Esophagus (tissue), 2 donors: ENCODE measurements around the gene KLF2. TPM values are rescaled to one million over a fixed set of nuclear protein-coding genes. Genes with fewer than 3 reads are reported as not detected.

Source experiments
- H3K27ac ChIP-seq, 2 donors: one replicate each; pipeline ENCODE4 v1.5.1; 2013; ENCODE audit warnings: low read depth in 2 of 2, mild to moderate bottlenecking in 2 of 2, inconsistent platforms in 1 of 2, low read length in 1 of 2, moderate library complexity in 1 of 2
- H3K27me3 ChIP-seq, 2 donors: one replicate each; pipeline ENCODE4 v1.6.1; 2013; ENCODE audit warnings: low read length in 2 of 2, control low read depth in 1 of 2, mild to moderate bottlenecking in 1 of 2; ENCODE audit not compliant: insufficient read depth in 2 of 2, control insufficient read depth in 1 of 2
- H3K36me3 ChIP-seq, 2 donors: one replicate each; pipeline ENCODE4 v1.6.1; 2013; ENCODE audit warnings: low read length in 1 of 2; ENCODE audit not compliant: control insufficient read depth in 2 of 2, insufficient read depth in 2 of 2
- H3K4me1 ChIP-seq, 2 donors: one replicate each; pipeline ENCODE4 v1.6.1; 2013; ENCODE audit warnings: low read length in 1 of 2; ENCODE audit not compliant: control insufficient read depth in 2 of 2, insufficient read depth in 2 of 2
- H3K4me3 ChIP-seq, 2 donors: one replicate each; pipeline ENCODE4 v1.5.1; 2013; ENCODE audit warnings: low read length in 2 of 2, mild to moderate bottlenecking in 2 of 2, low read depth in 1 of 2, moderate library complexity in 1 of 2
- H3K9me3 ChIP-seq, 2 donors: one replicate each; pipeline ENCODE4 v1.6.1; 2013; ENCODE audit warnings: mild to moderate bottlenecking in 2 of 2, low read depth in 1 of 2, low read length in 1 of 2, moderate library complexity in 1 of 2; ENCODE audit not compliant: control insufficient read depth in 2 of 2, insufficient read depth in 1 of 2
- WGBS, 2 donors: extraction: QIAGEN DNeasy Blood & Tissue Kit; methylation state at CpG; one replicate each; pipeline ENCODE4 v1.1.7; 2013; 5-methylcytosine and 5-hydroxymethylcytosine counted together
- polyA plus RNA-seq, 2 donors: library from polyadenylated mRNA; stranded (reverse); fragments of 200-250 nt; gene quantifications; one replicate each; pipeline ENCODE4 v1.2.3, GENCODE V29; 2013
- donor health status: healthy with polysubstance abuse.
- donor health status: Bipolar disorder and iron deficiency.

Gene KLF2
- polyA plus RNA-seq, 2 donors = 2.4 to 12.1 TPM

DNA sequence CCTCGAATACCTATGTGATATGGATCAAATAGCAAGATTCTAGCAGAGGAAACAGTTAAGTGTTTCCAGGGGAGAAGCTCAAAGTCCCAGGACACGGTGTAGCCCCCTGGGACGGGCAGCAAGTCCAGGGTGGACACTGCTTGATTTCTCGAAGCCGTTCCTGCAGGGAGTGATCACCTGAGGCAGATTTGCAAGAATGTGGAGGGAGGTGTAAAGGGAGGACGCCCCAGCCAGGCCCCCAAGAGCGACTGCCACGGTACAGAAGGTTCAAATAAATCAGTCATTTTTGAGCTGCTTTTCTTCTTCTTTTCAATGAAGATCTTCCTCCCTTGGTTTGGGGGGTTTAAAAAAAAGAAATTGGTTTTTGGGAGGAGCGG lies 41.4 kb downstream of the KLF2 start:
- H3K27me3 ChIP-seq = no peaks in the 10 kb centered on the region
- peaks cover under 1 to 11% of the 10 kb centered on the region in 2 donors for H3K4me1 ChIP-seq
- H3K4me3 ChIP-seq = no peak overlapping the region
- peaks cover 3 to 4% of the 10 kb centered on the region in 2 donors for H3K36me3 ChIP-seq
- WGBS, 2 donors = 69 to 79% methylated on average over 9 of the region's 9 CpGs
- no peaks in the 10 kb centered on the region for H3K9me3 ChIP-seq
- no peak overlapping the region for H3K27ac ChIP-seq

DNA sequence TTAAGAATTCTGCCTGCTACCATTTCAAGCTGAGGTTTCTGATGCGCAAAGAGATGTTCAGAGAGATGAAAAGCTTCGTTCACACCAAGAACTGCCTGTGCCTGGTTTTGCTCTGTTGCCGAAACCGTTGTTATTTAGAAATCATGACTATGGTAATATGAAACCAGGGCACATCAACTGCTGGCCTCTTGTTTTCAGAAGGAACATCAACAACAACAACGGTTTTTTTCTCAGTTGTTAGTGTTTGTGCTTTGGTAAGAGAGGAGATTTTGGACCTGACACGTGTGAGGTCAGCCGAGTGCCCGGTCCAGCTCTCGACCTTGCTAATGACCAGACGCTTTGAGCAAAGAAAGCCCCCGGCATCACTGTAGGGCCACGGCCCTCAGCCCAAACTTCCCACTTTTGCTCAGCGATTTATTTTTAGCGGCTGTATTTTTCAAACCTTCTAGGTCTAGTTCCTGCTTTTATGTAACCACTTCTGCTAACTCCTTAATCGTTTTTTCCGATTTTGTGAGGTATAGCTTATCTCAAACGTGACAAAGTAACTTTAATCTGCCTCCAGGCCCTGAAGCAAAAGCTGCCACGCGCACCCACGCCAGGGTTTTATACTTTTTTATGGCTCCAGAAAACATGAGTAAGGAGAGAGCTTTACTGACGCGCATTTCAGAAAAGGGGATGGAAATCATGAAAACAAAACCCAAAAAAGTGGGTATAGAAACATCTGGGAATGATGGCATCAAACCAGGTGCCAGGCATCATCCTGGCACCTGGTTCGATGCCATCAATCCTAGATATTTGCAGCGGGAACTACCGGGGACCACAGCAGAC lies 42.0 kb downstream of the KLF2 start:
- 68 to 71% methylated on average over 25 of the region's 25 CpGs for WGBS, 2 donors
- Histone ChIP-seq H3K4me3 (no peak overlapping the region), H3K27ac (no peak overlapping the region), H3K27me3 (no peaks in the 10 kb centered on the region), H3K9me3 (no peaks in the 10 kb centered on the region), H3K4me1 (peaks cover 2 to 13% of the 10 kb centered on the region in 2 donors), H3K36me3 (peaks cover 4 to 8% of the 10 kb centered on the region in 2 donors)

DNA sequence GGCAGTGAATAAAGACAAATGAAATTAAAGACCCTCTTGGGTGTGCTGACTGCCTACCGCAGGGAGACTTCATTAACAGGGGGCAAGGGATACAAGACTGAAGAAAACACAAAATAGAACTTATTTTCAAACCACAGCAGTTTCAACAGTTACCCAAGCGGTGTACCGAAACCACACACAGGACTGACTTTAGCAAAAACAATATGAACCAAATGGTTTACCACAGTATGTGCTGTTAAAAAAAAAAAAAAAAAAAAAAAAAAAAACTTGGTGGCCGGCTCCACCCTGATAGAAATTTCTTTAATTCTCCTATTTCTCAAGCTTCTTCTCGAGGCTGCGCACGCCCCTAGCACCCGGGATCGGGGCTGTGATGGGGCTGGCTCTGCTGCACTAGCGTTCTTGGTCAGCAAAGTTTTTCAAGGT lies 42.6 kb downstream of the KLF2 start:
- H3K4me3 ChIP-seq = no peak overlapping the region
- no peak overlapping the region for H3K27ac ChIP-seq
- no peaks in the 10 kb centered on the region for H3K9me3 ChIP-seq
- H3K27me3 ChIP-seq = no peaks in the 10 kb centered on the region
- WGBS, 2 donors = 74 to 76% methylated on average over 10 of the region's 10 CpGs
- peaks cover 2 to 15% of the 10 kb centered on the region in 2 donors for H3K4me1 ChIP-seq
- H3K36me3 ChIP-seq = peaks cover 4 to 10% of the 10 kb centered on the region in 2 donors

DNA sequence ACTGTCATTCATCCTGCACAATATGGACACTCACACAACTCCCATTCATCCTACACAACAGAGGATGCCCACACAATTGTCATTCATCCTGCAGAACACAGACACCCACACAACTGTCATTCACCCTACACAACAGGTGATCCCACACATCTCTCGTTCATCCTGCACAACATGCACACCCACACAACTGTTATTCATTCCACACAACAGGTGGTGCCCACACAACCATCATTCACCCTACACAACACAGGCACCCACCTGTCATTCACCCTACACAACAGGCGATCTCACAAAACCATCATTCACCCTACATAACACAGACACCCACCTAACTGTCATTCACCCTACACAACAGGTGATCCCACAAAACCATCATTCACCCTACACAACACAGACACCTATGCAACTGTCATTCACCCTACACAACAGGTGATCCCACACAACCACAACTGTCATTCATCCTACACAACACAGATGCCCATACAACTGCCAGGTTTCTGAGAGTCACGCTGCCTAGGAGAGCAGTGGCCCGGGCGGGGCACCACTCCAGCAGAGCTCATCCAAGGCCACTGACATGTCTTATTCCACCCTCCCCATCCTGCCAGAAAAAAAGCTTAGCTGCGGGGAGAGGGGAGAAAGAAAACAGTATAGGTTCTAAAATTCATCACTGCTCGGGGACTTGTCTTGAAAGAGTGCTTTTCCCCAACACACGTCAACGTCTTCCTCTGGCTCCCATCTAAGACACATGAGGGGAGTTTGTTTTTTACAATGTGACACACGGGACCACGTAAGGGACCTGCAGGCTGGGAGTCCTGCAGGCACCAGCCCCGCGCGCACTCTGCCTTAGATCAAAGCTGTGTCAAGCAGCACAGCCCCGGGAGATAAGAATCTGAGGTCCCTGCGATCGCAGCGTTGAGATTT lies 44.0 kb downstream of the KLF2 start:
- Histone ChIP-seq H3K36me3 (peaks cover 6 to 12% of the 10 kb centered on the region in 2 donors), H3K4me1 (peaks cover 2 to 13% of the 10 kb centered on the region in 2 donors), H3K27ac (no peak overlapping the region), H3K9me3 (no peaks in the 10 kb centered on the region), H3K27me3 (no peaks in the 10 kb centered on the region), H3K4me3 (no peak overlapping the region)
- WGBS, 2 donors = 70 to 73% methylated on average over 18 of the region's 18 CpGs

DNA sequence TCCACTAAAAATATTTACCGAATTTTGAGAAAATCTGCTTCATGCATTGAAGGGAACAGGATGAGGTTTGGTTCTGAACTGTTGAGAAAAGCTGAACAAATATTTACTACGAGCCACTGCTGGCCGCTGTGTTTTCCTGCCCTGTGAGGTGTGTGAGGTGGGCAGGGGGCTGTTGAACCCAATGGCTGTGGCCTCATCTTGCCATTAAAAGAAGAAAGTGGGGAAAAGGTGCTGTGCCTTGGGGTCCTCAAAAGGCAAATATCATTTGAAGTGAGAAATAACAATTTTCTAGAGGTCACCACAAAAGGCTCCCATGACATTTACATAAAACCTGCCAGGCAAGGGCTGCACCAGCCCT lies 44.7 kb downstream of the KLF2 start:
- Histone ChIP-seq H3K9me3 (no peaks in the 10 kb centered on the region), H3K27me3 (no peaks in the 10 kb centered on the region), H3K4me3 (no peak overlapping the region), H3K27ac (no peak overlapping the region), H3K36me3 (peaks cover 6 to 14% of the 10 kb centered on the region in 2 donors), H3K4me1 (peaks cover 2 to 13% of the 10 kb centered on the region in 2 donors)
- WGBS, 2 donors = 66 to 82% methylated on average over 3 of the region's 3 CpGs

DNA sequence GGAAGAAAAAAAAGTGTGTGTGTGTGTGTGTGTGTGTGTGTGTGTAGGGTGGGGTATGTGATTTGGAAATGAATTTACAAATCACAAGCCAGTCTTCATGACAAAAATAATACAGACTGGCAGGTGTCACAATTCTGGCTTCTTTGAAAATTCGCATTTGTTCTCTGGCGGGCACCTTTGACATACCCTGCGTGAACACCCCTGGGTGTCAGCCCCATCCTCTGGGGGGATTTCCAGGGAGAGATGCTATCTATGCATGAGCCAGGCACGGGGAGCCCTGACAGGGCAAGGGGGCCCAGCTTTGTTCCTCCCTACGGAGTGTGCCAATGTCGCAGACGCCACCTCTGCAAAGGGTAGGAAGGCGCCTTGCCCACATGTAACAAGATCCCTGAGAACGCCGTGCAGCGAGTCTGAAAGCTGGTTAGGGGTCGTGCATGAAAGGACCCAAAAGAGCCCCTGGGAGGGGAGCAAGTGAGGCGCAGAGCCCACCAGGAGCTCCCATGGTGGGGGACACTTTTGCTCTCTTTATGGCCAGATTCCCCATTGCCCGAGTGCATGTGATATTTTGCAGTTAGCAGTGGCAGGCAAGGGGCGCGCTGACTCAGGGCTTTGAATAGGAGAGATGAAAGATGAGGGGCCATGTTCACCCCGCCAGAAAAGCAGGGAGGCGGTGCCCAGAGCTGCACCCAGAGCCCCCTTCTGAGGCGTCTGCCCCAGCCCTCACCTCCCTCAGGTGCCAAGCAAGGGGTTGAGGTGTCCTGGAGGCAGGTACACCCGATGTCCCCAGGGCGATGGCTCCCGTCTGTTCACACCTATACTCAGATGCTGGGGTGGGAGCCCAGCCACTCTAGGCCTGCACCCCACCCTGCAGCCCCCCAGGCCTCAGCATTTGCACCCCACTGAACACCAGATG lies 45.3 kb downstream of the KLF2 start:
- no peaks in the 10 kb centered on the region for H3K27me3 ChIP-seq
- H3K27ac ChIP-seq = no peak overlapping the region
- H3K36me3 ChIP-seq = peaks cover 10 to 20% of the 10 kb centered on the region in 2 donors
- H3K4me1 ChIP-seq = peaks cover 2 to 13% of the 10 kb centered on the region in 2 donors
- no peak overlapping the region for H3K4me3 ChIP-seq
- WGBS, 2 donors = 77 to 81% methylated on average over 22 of the region's 22 CpGs
- H3K9me3 ChIP-seq = no peaks in the 10 kb centered on the region

DNA sequence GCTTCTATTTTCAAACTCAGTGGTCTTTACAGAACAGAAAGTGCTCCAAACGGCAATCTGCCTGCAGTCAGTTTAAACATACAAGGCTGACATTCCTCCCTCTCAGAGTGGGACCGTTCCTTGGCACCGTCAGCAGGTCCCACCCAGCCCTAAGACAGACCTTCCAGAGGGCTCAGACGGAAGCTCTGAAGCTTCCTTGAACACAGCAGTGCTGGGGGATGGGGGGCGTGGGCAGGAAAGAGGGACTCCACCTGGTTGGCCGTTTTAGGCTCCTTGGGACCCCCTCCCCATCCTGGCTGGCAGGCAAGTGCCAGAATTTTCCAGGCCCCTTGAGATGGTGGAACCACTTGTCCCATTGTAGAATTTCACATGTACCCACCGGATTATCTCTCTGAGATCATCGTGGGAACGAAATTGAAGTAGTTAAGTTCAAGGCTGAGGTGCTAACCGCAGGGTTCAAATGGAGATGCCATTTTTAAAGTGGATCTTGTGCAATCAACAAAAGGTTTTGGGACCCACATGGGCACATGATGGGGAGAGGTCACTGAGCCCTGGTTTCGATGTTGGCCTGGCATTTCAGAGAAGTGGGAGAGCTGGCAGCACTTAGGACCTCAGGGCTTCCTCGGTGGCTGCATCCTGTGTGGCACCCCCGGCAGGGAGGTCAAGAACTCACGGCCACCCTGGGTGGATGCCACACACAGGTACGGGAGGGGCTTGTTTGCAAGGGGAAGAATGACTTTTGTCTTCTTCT lies 46.2 kb downstream of the KLF2 start:
- peaks cover 2 to 13% of the 10 kb centered on the region in 2 donors for H3K4me1 ChIP-seq
- 66 to 69% methylated on average over 15 of the region's 15 CpGs for WGBS, 2 donors
- no peak overlapping the region for H3K4me3 ChIP-seq
- H3K27me3 ChIP-seq = no peaks in the 10 kb centered on the region
- no peaks in the 10 kb centered on the region for H3K9me3 ChIP-seq
- H3K27ac ChIP-seq = no peak overlapping the region
- peaks cover 13 to 22% of the 10 kb centered on the region in 2 donors for H3K36me3 ChIP-seq

DNA sequence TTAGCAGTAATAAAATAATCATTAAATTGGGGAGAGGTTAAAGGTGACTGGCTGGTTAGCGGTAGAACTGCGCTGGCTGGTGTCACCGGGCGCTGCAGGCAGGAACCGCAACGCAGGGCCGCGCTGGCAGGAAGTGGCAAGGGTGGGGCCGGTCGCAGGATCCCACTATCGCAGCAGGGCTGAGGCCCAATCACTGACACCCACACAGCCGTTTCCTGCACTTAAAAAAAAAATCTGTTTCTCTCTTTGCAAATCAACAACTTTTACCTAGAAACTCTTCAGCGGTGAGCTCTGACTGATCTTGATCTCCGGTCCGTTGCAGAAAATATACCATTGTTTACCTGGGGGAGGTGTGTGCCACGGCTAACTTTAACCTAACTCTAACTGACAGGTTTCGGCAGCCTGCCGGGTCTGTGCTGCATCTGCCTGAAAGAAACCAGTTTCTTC lies 46.9 kb downstream of the KLF2 start:
- WGBS, 2 donors = 46 to 60% methylated on average over 18 of the region's 18 CpGs
- Histone ChIP-seq H3K4me3 (no peak overlapping the region), H3K27ac (no peak overlapping the region), H3K27me3 (no peaks in the 10 kb centered on the region), H3K4me1 (peaks cover 2 to 14% of the 10 kb centered on the region in 2 donors), H3K36me3 (peaks cover 18 to 24% of the 10 kb centered on the region in 2 donors), H3K9me3 (no peaks in the 10 kb centered on the region)
